Embryonic facial prominence (tissue), 1 donor: ENCODE results near the gene KIF3B.
"Not testable (repeated sequence)": the region's sequence is repeated elsewhere in the genome, so short reads cannot be mapped to it uniquely, and the experiment has no call there.

ENCODE experiments used
- DNase-seq: peaks from one replicate; pipeline ENCODE4 v3.0.0-alpha.2; 2016; ENCODE audit errors: extremely low spot score

KIF3B gene

DNA sequence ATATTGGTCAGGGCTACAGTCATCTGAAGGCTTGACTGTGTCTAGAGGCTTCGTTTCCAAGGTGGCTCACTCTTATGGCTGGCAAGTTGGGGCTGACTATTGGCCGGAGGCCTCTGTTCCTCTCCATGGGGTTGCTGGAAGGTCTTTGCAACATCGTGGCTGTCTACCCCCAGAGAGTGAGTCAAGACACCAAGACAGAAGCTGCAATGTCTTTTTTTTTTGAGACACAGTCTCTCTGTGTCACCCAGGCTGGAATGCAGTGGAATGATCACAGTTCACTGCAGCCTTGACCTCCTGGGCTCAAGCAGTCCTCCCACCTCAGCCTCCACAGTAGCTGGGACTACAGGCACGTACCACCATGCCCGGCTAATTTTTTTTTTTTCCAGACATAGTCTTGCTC is 29.4 kb upstream of the KIF3B start:
- DNase-seq: no peak

- DNase-seq: no peak
These were observed 28.3 kb upstream of the KIF3B start for GRCh38 chr20:32249030-32249738.

- DNase-seq: no peak
These were observed 26.0 kb upstream of the KIF3B start for GRCh38 chr20:32251470-32251869.

- DNase-seq: no peak
These were observed 25.3 kb upstream of the KIF3B start for GRCh38 chr20:32252189-32252588.

DNA sequence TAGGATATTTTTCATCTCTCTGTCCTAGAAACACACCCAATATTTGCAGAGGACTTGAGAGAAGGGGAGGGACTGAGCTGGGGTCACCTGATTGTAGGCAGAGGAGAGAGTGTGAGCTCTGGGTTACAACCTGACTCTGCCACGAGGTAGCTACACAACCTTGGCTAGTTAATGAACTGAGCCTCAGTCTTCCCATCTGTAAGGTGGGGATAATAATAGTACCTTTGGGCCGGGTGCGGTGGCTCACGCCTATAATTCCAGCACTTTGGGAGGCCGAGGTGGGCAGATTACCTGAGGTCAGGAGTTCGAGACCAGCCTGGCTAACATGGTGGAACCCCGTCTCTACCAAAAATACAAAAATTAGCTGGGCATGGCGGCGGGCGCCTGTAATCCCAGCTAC is 16.5 kb upstream of the KIF3B start:
- DNase-seq: not testable (repeated sequence)

DNA sequence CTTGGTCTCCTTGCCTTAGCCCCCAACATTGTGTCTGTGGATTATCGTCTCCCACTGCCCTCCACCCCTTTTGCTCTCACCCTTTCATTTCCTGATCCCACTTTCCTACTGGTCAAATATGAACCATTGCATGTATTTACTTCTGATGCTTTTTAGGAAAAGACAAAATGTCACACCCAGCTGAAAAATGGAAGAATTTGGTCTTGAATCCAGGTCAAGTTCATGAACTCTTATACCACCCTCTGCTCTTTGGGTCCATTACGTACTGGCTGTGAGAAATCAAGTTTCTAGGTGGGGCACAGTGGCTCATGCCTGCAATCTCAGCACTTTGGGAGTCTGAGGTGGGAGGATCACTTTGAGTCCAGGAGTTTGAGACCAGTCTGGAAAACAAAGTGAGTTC is 15.8 kb upstream of the KIF3B start:
- DNase-seq: no peak

DNA sequence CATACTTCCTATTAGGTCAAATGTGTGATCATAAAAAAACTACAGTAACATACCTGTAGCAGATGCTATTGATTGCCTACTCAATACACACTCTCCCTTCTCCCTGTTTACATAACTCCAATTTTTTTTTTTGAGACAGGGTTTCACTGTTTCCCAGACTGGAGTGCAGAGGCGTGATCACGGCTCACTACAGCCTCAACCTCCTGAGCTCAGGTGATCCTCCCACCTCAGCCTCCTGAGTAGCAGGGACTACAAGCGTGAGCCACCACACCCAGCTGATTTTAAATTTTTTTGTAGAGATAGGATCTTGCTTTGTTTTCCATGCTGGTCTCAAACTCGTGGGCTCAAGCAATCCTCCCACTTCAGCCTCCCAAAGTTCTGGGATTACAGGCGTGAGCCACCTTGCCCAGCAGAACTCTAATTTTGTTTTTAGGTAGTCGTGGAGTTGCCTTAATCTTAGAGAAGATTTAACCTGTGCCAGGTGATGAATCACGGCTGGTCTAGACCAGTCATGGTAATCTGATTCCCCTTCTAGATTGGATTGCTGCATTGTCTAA is 14.0 kb upstream of the KIF3B start:
- no peak for DNase-seq

DNA sequence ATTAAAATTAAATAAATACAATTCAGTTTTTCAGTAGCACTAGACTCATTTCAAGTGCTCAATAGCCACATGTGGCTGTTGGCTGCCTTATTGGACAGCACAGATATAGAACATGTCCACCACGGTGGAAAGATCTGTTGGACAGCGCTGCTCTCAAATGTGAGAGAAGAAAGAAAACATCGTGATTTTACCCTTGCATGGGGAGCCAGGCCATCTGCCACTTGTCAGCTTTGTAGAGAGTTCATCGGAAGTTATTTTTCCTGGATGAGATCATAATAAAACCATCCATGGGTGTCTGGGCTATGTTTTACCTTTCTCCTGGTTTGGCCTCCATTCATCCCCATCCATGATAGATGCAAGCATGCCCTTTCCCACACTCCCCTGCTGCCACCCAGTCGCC is 5.8 kb upstream of the KIF3B start:
- DNase-seq: no peak

- no peak for DNase-seq
These were observed 3.1 kb upstream of the KIF3B start for GRCh38 chr20:32274359-32274758.

GRCh38 chr20:32275163-32275562 is 2.3 kb upstream of the KIF3B start:
- not testable (repeated sequence) for DNase-seq

GRCh38 chr20:32278199-32278643 is 770 bp downstream of the KIF3B start:
- DNase-seq: no peak

DNA sequence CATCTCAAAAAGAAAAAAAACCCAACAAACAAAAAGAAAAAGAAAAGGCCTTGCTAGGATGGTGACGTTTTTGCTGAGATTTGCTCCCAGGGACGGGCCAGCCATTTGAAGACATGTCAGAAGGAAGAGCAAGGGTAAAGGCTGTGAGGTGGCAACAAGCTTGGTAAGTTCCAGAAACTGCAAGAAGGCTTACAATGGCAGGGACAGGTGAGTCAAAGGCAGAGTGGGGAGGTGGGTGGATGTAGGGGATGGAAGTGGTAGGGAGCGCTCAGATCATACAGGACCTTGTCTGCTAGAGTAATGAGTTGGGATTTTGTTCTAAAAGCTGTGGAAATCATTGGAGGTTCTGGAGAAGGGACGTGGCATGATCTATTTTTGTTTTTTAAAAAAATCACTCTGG is 4.3 kb downstream of the KIF3B start:
- no peak for DNase-seq

DNA sequence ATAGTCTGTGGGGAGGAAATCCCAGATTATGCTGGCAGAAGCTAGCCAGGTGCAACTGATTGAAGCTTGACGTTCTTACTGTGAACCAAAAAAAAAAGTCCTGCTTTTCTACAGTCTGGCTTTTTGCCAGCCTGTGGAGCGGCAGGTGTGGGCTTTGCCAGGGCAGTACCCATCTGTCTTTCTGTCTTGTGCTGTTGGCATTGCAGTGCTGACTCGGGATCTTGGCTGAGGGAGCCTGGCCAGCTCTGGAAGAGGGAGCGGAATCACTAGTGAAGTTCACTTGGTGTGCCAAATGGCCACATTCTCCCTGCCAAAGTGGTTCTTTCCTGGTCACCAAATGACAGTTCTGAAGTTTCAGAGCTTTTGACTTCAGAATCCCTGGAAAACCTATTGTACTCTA is 5.0 kb downstream of the KIF3B start:
- DNase-seq: no peak

DNA sequence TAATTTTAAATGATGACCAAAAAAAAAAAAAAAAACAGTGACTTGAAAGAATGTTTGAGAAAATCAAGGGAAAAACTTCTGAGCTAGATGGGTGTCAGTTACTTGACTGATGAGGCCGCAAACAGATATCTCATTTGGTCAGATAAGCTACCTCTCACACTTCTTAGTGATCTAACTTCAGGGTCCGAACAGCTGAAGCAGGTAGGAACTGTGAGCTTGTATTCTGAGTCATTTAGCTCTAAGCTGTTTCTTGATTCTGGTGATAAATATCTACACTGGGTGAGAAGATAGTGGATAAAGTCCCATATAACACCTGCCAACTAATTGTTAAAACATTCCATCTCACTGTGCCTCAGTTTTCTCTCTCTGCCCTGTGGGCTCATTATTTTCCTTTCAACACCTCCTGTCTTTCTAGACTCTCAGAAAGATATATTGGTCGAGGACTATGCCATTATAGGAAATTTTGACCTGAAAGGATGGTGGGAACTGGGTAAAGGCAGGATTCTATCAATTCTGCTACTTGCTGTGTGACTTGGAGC is 7.7 kb downstream of the KIF3B start:
- no peak for DNase-seq

- DNase-seq: no peak
These were observed 8.3 kb downstream of the KIF3B start for GRCh38 chr20:32285621-32286371.

DNA sequence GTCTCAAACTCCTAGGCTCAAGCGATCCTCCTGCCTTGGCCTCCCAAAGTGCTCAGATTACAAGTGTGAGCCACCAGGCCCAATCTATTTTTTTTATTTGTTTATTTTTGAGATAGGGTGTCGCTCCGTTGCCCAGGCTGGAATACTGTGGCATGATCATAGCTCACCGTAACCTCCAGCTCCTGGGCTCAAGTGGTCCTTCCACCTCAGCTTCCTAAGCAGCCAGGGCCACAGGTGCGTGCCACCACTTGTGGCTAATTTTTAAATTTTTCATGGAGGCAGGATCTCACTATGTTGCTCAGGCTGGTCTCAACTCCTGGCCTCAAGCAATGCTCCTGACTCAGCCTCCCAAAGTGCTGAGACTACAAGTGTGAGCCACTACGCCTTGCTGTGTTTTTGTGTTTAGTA is 9.8 kb downstream of the KIF3B start:
- no peak for DNase-seq

GRCh38 chr20:32288225-32288849 is 10.9 kb downstream of the KIF3B start:
- DNase-seq: no peak

DNA sequence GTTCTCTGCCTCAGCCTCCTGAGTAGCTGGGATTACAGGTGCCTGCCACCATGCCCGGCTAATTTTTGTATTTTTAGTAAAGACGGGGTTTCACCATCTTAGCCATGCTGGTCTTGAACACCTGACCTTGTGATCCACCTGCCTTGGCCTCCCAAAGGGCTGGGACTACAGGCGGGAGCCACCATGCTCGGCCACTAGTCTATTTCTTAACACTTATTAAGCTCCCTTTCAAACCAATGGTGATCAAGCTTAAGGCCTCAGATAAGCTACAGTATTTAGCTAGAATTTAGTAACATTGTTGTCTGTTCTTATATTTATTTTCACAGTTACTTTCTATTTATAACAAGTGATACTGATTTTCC is 11.8 kb downstream of the KIF3B start:
- not testable (repeated sequence) for DNase-seq

DNA sequence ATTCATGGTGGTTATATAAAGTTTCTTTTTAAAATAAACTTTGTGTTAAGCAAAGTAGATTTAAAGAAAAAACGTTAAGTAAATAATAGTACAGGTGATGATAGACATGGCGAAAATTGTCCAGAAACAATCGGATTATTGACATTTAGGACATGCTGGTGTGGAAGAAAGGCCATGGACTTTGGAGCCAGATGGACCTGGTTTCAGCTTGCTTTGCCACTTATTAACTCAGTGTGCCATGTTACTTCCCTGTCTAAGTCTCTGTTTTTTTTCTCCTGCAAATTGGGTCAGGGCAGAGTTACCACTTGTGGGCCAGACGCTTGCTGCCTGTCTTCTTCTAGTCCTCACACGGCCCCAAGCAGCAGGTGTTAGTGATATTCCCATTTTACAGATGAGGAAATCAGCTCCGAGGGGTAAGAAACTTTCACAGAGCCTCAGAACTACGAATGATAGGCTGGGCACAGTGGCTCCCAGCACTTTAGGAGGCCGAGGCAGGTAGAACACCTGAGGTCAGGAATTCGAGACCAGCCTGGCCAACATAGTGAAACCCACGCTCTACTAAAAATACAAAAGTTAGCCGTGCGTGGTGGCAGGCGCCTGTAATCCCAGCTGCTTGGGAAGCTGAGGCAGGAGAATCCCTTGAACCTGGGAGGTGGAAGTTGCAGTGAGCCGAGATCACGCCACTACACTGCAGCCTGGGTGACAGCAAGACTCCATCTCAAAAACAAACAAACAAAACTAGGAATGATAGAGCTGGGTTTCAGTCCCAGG is 12.4 kb downstream of the KIF3B start:
- no peak for DNase-seq

- DNase-seq: no peak
These were observed 13.7 kb downstream of the KIF3B start for GRCh38 chr20:32291166-32291565.

DNA sequence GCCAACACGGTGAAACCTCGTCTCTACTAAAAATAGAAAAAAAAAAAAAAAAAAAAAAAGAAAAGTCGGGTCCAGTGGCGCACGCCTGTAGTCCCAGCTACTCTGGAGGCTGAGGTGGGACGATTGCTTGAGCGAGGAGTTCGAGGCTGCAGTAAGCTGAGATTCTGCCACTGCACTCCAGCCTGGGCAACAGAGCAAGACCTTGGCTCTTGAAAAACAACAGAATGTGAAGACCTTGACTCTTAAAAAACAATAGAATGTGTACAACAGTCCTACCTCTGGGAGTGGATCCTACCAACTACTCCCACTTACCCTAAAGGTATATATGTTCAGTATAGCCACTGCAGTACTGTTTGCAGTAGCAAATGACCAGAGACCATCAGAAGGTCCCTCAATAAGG is 15.1 kb downstream of the KIF3B start:
- no peak for DNase-seq

DNA sequence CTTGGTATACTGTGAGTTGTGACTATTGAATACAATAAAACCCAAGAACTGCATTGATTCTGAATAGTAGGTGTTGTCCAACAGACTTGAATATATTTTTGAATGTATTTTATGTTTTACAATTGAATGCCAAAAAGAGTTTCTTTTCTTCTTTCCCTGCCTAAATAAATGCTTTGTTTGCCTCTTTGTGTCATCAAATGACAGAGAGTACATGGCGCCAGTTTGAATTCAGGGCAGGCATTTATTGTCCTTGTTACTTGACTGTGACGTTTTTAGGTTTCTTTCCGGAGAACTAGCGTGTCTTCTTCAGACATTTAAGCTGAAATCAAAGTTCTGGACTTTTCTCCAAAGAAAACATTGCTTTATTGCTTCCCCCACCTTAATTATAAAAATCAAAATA is 16.6 kb downstream of the KIF3B start:
- no peak for DNase-seq
